Trophoblast cell (in vitro differentiated cells and primary cell): ENCODE results near the gene SLC4A4.

Experiments
- DNase-seq, 2 donors: peaks; one replicate each; pipeline ENCODE4 v3.0.0-alpha.2; 2016
- H2AFZ ChIP-seq: 2 replicates; pipeline ENCODE4 v1.6.1; 2013; ENCODE audit warnings: low read length, moderate library complexity, mild to moderate bottlenecking; ENCODE audit not compliant: insufficient read depth, poor library complexity
- H2AK5ac ChIP-seq: 2 replicates; pipeline ENCODE4 v1.6.1; 2013; ENCODE audit warnings: mild to moderate bottlenecking, low read length
- H2BK120ac ChIP-seq: 2 replicates; pipeline ENCODE4 v1.6.1; 2013; ENCODE audit warnings: low read length, mild to moderate bottlenecking, moderate library complexity; ENCODE audit not compliant: insufficient read depth, poor library complexity
- H2BK12ac ChIP-seq: 2 replicates; pipeline ENCODE4 v1.6.1; 2013; ENCODE audit warnings: mild to moderate bottlenecking, low read length, moderate library complexity
- H2BK5ac ChIP-seq: 2 replicates; pipeline ENCODE4 v1.6.1; 2013; ENCODE audit warnings: low read length, low read depth, moderate library complexity, mild to moderate bottlenecking; ENCODE audit not compliant: poor library complexity
- H3K14ac ChIP-seq: 2 replicates; pipeline ENCODE4 v1.6.1; 2013; ENCODE audit warnings: mild to moderate bottlenecking, low read length
- H3K18ac ChIP-seq: 2 replicates; pipeline ENCODE4 v1.6.1; 2013; ENCODE audit warnings: mild to moderate bottlenecking, low read length
- H3K23ac ChIP-seq: 2 replicates; pipeline ENCODE4 v1.6.1; 2013; ENCODE audit warnings: low read length
- H3K27ac ChIP-seq: 2 replicates; pipeline ENCODE4 v1.5.1; 2013; ENCODE audit warnings: low read depth, mild to moderate bottlenecking, inconsistent platforms, low read length, moderate library complexity
- H3K27me3 ChIP-seq: 2 replicates; pipeline ENCODE4 v1.6.1; 2013; ENCODE audit warnings: inconsistent platforms, mild to moderate bottlenecking, low read length, moderate library complexity; ENCODE audit not compliant: insufficient read depth
- H3K36me3 ChIP-seq, 2 experiments: 1 replicate in 1 of 2; 2 replicates in 1 of 2; pipeline ENCODE4 v1.6.1; 2013; ENCODE audit warnings: low read length in 2 of 2, mild to moderate bottlenecking in 2 of 2, moderate library complexity in 1 of 2; ENCODE audit not compliant: insufficient read depth in 2 of 2, control insufficient read depth in 1 of 2
- H3K4ac ChIP-seq: 2 replicates; pipeline ENCODE4 v1.6.1; 2013; ENCODE audit warnings: low read depth, mild to moderate bottlenecking, low read length, moderate library complexity
- H3K4me1 ChIP-seq, 2 experiments: 1 replicate in 1 of 2; 2 replicates in 1 of 2; pipeline ENCODE4 v1.6.1; 2013; ENCODE audit warnings: low read length in 2 of 2, mild to moderate bottlenecking in 2 of 2, moderate library complexity in 1 of 2; ENCODE audit not compliant: insufficient read depth in 2 of 2, control insufficient read depth in 1 of 2
- H3K4me2 ChIP-seq: 2 replicates; pipeline ENCODE4 v1.6.1; 2013; ENCODE audit warnings: inconsistent platforms, mild to moderate bottlenecking, low read length, moderate library complexity
- H3K4me3 ChIP-seq: 2 replicates; pipeline ENCODE4 v1.5.1; 2013; ENCODE audit warnings: mild to moderate bottlenecking, low read depth, low read length, inconsistent platforms
- H3K79me1 ChIP-seq: one replicate; pipeline ENCODE4 v1.6.1; 2013; ENCODE audit warnings: low read length
- H3K79me2 ChIP-seq: 2 replicates; pipeline ENCODE4 v1.6.1; 2013; ENCODE audit warnings: low read length, mild to moderate bottlenecking; ENCODE audit not compliant: control insufficient read depth, insufficient read depth, poor library complexity
- H3K9ac ChIP-seq: 2 replicates; pipeline ENCODE4 v1.6.1; 2013; ENCODE audit warnings: mild to moderate bottlenecking, low read length
- H3K9me3 ChIP-seq: 2 replicates; pipeline ENCODE4 v1.6.1; 2013; ENCODE audit warnings: low read depth, mild to moderate bottlenecking, control low read depth, inconsistent platforms, low read length; ENCODE audit not compliant: insufficient read depth
- H4K12ac ChIP-seq: 2 replicates; pipeline ENCODE4 v1.6.1; 2013; ENCODE audit warnings: low read depth, mild to moderate bottlenecking, low read length, moderate library complexity
- H4K8ac ChIP-seq: 2 replicates; pipeline ENCODE4 v1.6.1; 2013; ENCODE audit warnings: low read depth, mild to moderate bottlenecking, low read length, moderate library complexity
- H4K91ac ChIP-seq: one replicate; pipeline ENCODE4 v1.6.1; 2013; ENCODE audit warnings: low read depth, mild to moderate bottlenecking, low read length, moderate library complexity
- WGBS: extraction: QIAGEN DNeasy Blood & Tissue Kit; methylation state at CpG from one replicate; pipeline ENCODE4 v1.1.7; 2013; ENCODE audit warnings: missing lambda C conversion rate; ENCODE audit not compliant: insufficient read length, insufficient coverage; ENCODE audit errors: extremely low coverage; 5-methylcytosine and 5-hydroxymethylcytosine counted together

Gene SLC4A4

DNA sequence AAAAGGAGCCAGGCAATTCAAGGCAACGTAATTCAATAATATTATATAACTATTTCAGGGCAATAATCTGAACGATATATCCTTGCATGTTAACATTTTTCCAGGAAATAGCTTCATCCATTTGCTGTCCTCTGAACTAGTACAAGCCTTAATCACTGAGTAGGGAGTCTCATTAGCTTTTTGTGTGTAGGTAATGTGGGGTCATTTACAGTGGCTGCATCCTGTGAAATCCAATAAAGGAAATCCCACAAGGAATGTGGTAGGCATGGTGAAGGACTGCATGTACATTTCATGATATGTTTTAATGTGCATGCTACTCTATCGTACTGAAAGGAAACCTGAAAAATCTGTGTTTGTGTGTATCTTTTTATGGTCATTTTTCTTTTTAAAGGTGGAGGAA is 103.5 kb downstream of the SLC4A4 start:
- Histone ChIP-seq H3K4ac (no peak overlapping the region), H3K27ac (no peak overlapping the region), H3K18ac (no peak overlapping the region), H2AK5ac (no peak overlapping the region), H3K27me3 (no peaks in the 10 kb centered on the region), H4K12ac (no peak overlapping the region), H3K14ac (no peak overlapping the region), H4K91ac (no peak overlapping the region), H3K79me1 (no peaks in the 10 kb centered on the region), H3K4me1 (no peaks in the 10 kb centered on the region), H3K9me3 (no peaks in the 10 kb centered on the region), H3K4me2 (no peak overlapping the region), H3K4me3 (no peak overlapping the region), H2AFZ (no peak overlapping the region), H2BK120ac (no peak overlapping the region), H3K36me3 (no peaks in the 10 kb centered on the region), H2BK12ac (no peak overlapping the region), H3K79me2 (no peaks in the 10 kb centered on the region), H2BK5ac (no peak overlapping the region), H3K23ac (no peak overlapping the region), H3K9ac (no peak overlapping the region), H4K8ac (no peak overlapping the region)
- WGBS = no CpG with 5 or more reads among the region's 3 CpGs
- no peak for DNase-seq

DNA sequence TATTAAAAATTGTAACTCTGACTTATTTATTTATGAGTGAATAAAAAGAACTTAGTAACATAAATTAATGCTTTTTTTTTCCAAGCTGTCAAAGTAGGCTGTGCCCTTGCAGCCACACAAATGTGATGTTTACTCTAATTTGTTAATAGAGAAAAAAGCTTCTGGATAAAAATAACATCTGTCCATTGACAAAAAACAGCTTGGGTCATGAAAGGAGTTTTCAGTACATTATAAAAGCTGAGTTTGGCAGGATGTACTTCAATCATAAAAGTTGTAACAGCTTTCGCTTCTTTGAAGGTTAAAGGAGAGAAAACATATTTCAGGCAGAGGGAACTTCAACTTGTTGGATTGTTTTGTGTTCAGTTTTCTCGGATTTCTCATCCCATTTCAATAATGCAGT is 105.6 kb downstream of the SLC4A4 start:
- Histone ChIP-seq H3K18ac (no peak overlapping the region), H2BK12ac (no peak overlapping the region), H4K8ac (no peak overlapping the region), H3K23ac (no peak overlapping the region), H2AK5ac (no peak overlapping the region), H3K9ac (no peak overlapping the region), H4K12ac (no peak overlapping the region), H2BK5ac (no peak overlapping the region), H2BK120ac (no peak overlapping the region), H3K14ac (no peak overlapping the region), H3K4ac (no peak overlapping the region), H3K79me2 (no peaks in the 10 kb centered on the region), H3K4me3 (no peak overlapping the region), H3K79me1 (no peaks in the 10 kb centered on the region), H3K9me3 (no peaks in the 10 kb centered on the region), H4K91ac (no peak overlapping the region), H3K27me3 (no peaks in the 10 kb centered on the region), H3K27ac (no peak overlapping the region), H2AFZ (no peak overlapping the region), H3K4me1 (no peaks in the 10 kb centered on the region), H3K36me3 (no peaks in the 10 kb centered on the region), H3K4me2 (no peak overlapping the region)
- WGBS = no CpG with 5 or more reads among the region's 2 CpGs
- no peak for DNase-seq

DNA sequence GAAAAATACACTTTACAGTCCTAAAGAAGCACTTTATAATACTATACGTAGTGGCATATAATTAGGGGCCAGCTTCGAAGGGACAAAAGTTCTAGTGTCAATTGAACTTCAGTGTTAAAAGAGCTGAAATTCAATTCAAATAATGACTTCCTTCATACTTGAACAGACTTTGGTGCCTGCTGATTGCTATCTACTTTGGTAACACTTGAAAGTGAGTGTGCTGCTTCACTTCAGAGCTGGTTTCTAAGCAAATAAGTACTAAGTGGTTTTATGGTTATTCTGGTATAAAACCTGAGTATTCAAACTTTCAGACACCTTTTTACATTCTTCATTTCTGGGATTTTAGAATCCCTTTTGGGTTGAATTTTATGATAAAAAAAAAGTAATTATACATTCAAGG is 107.0 kb downstream of the SLC4A4 start:
- no peak overlapping the region for H3K18ac ChIP-seq
- H3K4ac ChIP-seq = no peak overlapping the region
- H4K8ac ChIP-seq = no peak overlapping the region
- no peaks in the 10 kb centered on the region for H3K79me1 ChIP-seq
- no peak overlapping the region for H2BK120ac ChIP-seq
- H4K12ac ChIP-seq = no peak overlapping the region
- no peaks in the 10 kb centered on the region for H3K27me3 ChIP-seq
- no peak overlapping the region for H3K4me2 ChIP-seq
- no peak overlapping the region for H2AK5ac ChIP-seq
- H3K4me3 ChIP-seq = no peak overlapping the region
- no CpG with 5 or more reads among the region's 2 CpGs for WGBS
- H2BK12ac ChIP-seq = no peak overlapping the region
- no peak overlapping the region for H4K91ac ChIP-seq
- no peak overlapping the region for H3K9ac ChIP-seq
- H2BK5ac ChIP-seq = no peak overlapping the region
- H3K4me1 ChIP-seq = no peaks in the 10 kb centered on the region
- DNase-seq = no peak
- H3K79me2 ChIP-seq = no peaks in the 10 kb centered on the region
- H2AFZ ChIP-seq = no peak overlapping the region
- H3K27ac ChIP-seq = no peak overlapping the region
- no peaks in the 10 kb centered on the region for H3K36me3 ChIP-seq
- H3K9me3 ChIP-seq = no peaks in the 10 kb centered on the region
- no peak overlapping the region for H3K14ac ChIP-seq
- no peak overlapping the region for H3K23ac ChIP-seq

DNA sequence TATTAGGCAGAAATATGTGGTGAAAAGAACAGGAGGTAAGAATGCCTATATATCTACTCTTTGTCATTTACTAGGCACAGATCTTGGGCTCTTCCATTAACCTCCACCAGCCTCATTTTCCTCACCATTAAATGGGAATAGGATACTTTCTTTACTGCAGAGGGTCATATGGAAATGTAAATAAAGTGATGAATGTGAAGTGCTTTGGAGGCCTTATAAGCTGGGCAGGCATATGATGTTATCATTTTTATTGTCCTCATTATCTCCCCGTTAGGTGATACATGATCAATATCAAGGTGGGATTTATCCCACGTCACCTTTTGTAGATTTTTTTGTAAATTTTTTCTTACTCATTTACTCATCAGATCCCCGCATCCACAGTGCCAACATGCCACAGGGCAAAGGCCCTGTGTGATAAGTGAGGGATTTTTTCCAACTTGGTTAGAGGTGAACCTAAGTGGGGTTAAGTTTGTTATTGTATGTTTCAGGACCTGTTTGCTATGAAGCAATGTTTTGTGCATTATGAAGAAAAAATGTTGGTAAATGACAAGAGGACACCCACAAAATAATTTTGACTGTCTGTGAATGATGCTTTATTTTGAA is 107.8 kb downstream of the SLC4A4 start:
- no peak overlapping the region for H2BK120ac ChIP-seq
- H4K91ac ChIP-seq = no peak overlapping the region
- H2AFZ ChIP-seq = no peak overlapping the region
- H3K9me3 ChIP-seq = no peaks in the 10 kb centered on the region
- H2BK12ac ChIP-seq = no peak overlapping the region
- H3K14ac ChIP-seq = no peak overlapping the region
- H3K27ac ChIP-seq = no peak overlapping the region
- WGBS = no CpG with 5 or more reads among the region's 3 CpGs
- no peaks in the 10 kb centered on the region for H3K36me3 ChIP-seq
- no peak overlapping the region for H4K12ac ChIP-seq
- no peak overlapping the region for H4K8ac ChIP-seq
- H3K18ac ChIP-seq = no peak overlapping the region
- no peak overlapping the region for H3K4me2 ChIP-seq
- no peak overlapping the region for H2AK5ac ChIP-seq
- no peaks in the 10 kb centered on the region for H3K79me1 ChIP-seq
- H3K27me3 ChIP-seq = no peaks in the 10 kb centered on the region
- no peak for DNase-seq
- H3K4me3 ChIP-seq = no peak overlapping the region
- H2BK5ac ChIP-seq = no peak overlapping the region
- no peaks in the 10 kb centered on the region for H3K79me2 ChIP-seq
- H3K4me1 ChIP-seq = no peaks in the 10 kb centered on the region
- no peak overlapping the region for H3K23ac ChIP-seq
- H3K9ac ChIP-seq = no peak overlapping the region
- no peak overlapping the region for H3K4ac ChIP-seq
